SK-N-SH (cell line): ENCODE data around the gene CKAP4.

Source experiments
- EP300 ChIP-seq, 2 experiments: IDR thresholded peaks; 2 replicates each; pipeline versions ENCODE4 v1.4.0 to v1.6.1; 2012; ENCODE audit warnings: borderline replicate concordance in 1 of 2, low read depth in 1 of 2, low read length in 1 of 2
- JUND ChIP-seq: IDR thresholded peaks from 2 replicates; pipeline ENCODE4 v1.4.0; 2012
- MXI1 ChIP-seq: IDR thresholded peaks from 2 replicates; pipeline ENCODE4 v1.6.1; 2012; ENCODE audit warnings: mild to moderate bottlenecking, low read depth, low read length, improper control_type of control experiment
- TF ChIP-seq, protein P1 (sequence below): fragments of 200-600 bp; sonication (generic); IDR thresholded peaks from 2 replicates; pipeline ENCODE4 v1.6.1; 2017; ENCODE audit warnings: antibody characterized with exemption, mild to moderate bottlenecking, moderate library complexity

GRCh38 chr12:106188256-106188655 lies 59.6 kb downstream of the CKAP4 start:
- TF ChIP-seq JUND (no peak), EP300 (IDR thresholded peaks at IDR 0.05; ENCODE audit: borderline replicate concordance in 1 of 2, low read depth in 1 of 2, low read length in 1 of 2) (no peak), MXI1 (no peak)
- TF ChIP-seq, protein P1, sequence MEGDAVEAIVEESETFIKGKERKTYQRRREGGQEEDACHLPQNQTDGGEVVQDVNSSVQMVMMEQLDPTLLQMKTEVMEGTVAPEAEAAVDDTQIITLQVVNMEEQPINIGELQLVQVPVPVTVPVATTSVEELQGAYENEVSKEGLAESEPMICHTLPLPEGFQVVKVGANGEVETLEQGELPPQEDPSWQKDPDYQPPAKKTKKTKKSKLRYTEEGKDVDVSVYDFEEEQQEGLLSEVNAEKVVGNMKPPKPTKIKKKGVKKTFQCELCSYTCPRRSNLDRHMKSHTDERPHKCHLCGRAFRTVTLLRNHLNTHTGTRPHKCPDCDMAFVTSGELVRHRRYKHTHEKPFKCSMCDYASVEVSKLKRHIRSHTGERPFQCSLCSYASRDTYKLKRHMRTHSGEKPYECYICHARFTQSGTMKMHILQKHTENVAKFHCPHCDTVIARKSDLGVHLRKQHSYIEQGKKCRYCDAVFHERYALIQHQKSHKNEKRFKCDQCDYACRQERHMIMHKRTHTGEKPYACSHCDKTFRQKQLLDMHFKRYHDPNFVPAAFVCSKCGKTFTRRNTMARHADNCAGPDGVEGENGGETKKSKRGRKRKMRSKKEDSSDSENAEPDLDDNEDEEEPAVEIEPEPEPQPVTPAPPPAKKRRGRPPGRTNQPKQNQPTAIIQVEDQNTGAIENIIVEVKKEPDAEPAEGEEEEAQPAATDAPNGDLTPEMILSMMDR, result no peak
